Activated CD8-positive, alpha-beta T cell treated with anti-CD3 and anti-CD28 coated beads for 36 hours (primary cell): ENCODE data around the gene STARD7. TPM values are rescaled to one million over a fixed set of nuclear protein-coding genes. Genes with fewer than 3 reads are reported as not detected.

Experiments
- ATAC-seq: fragments of 200-7000 bp; cut with Tn5 transposase; one replicate; pipeline ENCODE4 v1.10.0; 2021; ENCODE audit warnings: mild to moderate bottlenecking, moderate library complexity
- CTCF ChIA-PET: fragments of 350-600 bp; sonication (Branson Sonifier 250); formaldehyde crosslinking; loops from one replicate; lab custom pipeline; 2021; ENCODE audit warnings: antibody characterized with exemption; lab: Charles Lee
- POLR2A ChIA-PET: fragments of 350-600 bp; sonication (Branson Sonifier 250); formaldehyde crosslinking; loops from one replicate; lab custom pipeline; 2021; ENCODE audit warnings: antibody characterized with exemption; lab: Charles Lee
- DNase-seq: peaks from one replicate; pipeline ENCODE4 v3.0.0-alpha.2; 2020
- H3K27ac Mint-ChIP-seq: one replicate; pipeline ENCODE4 v1.8.0; 2021; ENCODE audit warnings: mild to moderate bottlenecking, mixed read lengths
- H3K27me3 Mint-ChIP-seq: one replicate; pipeline ENCODE4 v1.8.0; 2021; ENCODE audit warnings: mixed read lengths
- H3K36me3 Mint-ChIP-seq: one replicate; pipeline ENCODE4 v1.8.0; 2021; ENCODE audit warnings: low read depth, mixed read lengths
- H3K4me1 Mint-ChIP-seq: one replicate; pipeline ENCODE4 v1.8.0; 2021; ENCODE audit warnings: low read depth, mixed read lengths
- H3K4me3 Mint-ChIP-seq: one replicate; pipeline ENCODE4 v1.8.0; 2021; ENCODE audit warnings: mild to moderate bottlenecking, moderate library complexity, mixed read lengths
- H3K9me3 Mint-ChIP-seq: one replicate; pipeline ENCODE4 v1.8.0; 2021; ENCODE audit warnings: mixed read lengths
- intact Hi-C: fragments of 100-400 bp; cut with micrococcal nuclease; formaldehyde crosslinking; loops from one replicate; pipeline ENCODE4 v1.10.0; 2022
- total RNA-seq, 2 experiments: library from RNA; stranded (reverse); gene quantifications; one replicate each; pipeline ENCODE4 v1.2.3, GENCODE V29; 2021
- TF ChIP-seq, protein P1 (sequence below): fragments of 200-600 bp; IDR thresholded peaks from one replicate; pipeline ENCODE4 v1.8.0; 2022; ENCODE audit warnings: antibody characterized with exemption, mild to moderate bottlenecking

Gene STARD7
- total RNA-seq, 2 experiments from 2014 or later, result 145 to 149 TPM

DNA sequence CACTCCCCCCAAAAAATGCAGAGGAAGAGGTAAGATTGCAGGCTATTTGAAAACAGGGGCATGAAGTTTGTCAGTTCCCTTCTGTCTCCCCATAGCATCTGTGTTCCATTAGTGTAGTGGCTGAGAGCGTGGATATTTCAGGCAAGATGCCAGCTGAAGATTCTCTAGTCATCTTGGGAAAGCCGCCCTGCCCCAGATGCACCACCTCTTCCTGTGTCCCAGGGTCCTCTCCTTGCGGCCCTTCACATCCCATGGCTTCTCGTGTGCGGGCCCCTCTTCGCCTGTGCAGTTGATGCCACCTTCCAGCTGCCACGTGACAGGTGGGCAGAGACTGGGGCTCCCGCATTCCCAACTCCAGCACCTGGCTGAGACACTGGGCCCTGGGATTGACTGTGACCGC is 41.0 kb upstream of the STARD7 start:
- TF ChIP-seq, protein P1, sequence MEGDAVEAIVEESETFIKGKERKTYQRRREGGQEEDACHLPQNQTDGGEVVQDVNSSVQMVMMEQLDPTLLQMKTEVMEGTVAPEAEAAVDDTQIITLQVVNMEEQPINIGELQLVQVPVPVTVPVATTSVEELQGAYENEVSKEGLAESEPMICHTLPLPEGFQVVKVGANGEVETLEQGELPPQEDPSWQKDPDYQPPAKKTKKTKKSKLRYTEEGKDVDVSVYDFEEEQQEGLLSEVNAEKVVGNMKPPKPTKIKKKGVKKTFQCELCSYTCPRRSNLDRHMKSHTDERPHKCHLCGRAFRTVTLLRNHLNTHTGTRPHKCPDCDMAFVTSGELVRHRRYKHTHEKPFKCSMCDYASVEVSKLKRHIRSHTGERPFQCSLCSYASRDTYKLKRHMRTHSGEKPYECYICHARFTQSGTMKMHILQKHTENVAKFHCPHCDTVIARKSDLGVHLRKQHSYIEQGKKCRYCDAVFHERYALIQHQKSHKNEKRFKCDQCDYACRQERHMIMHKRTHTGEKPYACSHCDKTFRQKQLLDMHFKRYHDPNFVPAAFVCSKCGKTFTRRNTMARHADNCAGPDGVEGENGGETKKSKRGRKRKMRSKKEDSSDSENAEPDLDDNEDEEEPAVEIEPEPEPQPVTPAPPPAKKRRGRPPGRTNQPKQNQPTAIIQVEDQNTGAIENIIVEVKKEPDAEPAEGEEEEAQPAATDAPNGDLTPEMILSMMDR, result no peak
- POLR2A ChIA-PET, result interaction anchor here (1.7 kb wide), 1 partner anchor 10 kb away, joined by 5 read pairs; no protein-coding TSS in a partner anchor
- H3K27me3 Mint-ChIP-seq, result no peaks in the 10 kb centered on the region
- intact Hi-C loops, result no loop called here
- no peak overlapping the region for H3K27ac Mint-ChIP-seq
- CTCF ChIA-PET, result no interaction called here
- ATAC-seq (no peak), DNase-seq (no peak)
- H3K4me1 Mint-ChIP-seq, result peaks cover 22% of the 10 kb centered on the region
- H3K36me3 Mint-ChIP-seq, result peaks cover 4% of the 10 kb centered on the region
- no peak overlapping the region for H3K4me3 Mint-ChIP-seq
- no peaks in the 10 kb centered on the region for H3K9me3 Mint-ChIP-seq

DNA sequence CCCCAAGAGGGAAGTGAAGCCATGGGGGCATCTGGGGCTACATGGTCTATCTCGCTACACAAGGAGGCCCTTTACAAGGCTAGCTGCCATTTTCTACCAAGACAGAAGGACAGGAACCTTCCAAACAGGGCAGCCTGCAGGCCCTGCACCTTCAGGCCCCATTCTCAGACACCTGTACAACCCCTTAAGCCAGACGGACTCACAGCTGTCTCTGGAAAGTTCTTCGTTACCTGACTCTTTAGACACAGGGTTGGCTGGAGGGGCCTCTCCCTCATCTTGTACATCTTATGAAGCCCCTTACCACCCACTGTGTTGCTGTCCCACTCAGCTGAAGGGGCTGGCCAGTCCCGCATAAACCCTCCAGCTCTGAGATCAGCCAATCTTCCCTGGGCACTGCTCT is 40.0 kb upstream of the STARD7 start:
- no peak overlapping the region for H3K27ac Mint-ChIP-seq
- no peak overlapping the region for H3K4me3 Mint-ChIP-seq
- peaks cover 21% of the 10 kb centered on the region for H3K4me1 Mint-ChIP-seq
- no peaks in the 10 kb centered on the region for H3K27me3 Mint-ChIP-seq
- H3K36me3 Mint-ChIP-seq, result no peaks in the 10 kb centered on the region
- CTCF ChIA-PET, result no interaction called here
- DNase-seq, result no peak
- H3K9me3 Mint-ChIP-seq, result no peaks in the 10 kb centered on the region
- no peak for ATAC-seq
- POLR2A ChIA-PET, result interaction anchor here (1.0 kb wide), 1 partner anchor 10 kb away, joined by 3 read pairs; no protein-coding TSS in a partner anchor
- intact Hi-C loops, result no loop called here
- TF ChIP-seq, protein P1, result no peak

DNA sequence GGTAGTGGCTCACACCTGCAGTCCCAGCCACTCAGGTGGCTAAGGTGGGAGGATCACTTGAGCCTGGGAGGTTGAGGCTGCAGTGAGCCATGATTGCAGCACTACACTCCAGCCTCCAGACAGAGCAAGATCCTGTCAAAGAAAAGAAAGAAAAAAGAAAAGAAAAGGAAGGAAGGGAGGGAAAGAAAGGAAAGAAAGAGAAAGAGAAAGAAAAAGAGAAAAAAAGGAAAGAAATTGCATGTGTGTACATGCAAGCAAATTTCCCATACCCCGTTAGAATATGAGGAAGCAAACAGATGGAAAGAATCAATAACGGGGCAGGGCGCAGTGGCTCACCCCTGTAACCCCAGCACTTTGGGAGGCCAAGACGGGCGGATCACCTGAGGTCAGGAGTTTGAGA is 39.3 kb upstream of the STARD7 start:
- Mint-ChIP-seq H3K36me3 (peaks cover 2% of the 10 kb centered on the region), H3K4me3 (no peak overlapping the region), H3K27me3 (no peaks in the 10 kb centered on the region), H3K9me3 (no peaks in the 10 kb centered on the region), H3K27ac (no peak overlapping the region), H3K4me1 (peaks cover 23% of the 10 kb centered on the region)
- ATAC-seq (no peak), DNase-seq (no peak)
- TF ChIP-seq, protein P1, result no peak
- POLR2A ChIA-PET, result interaction anchor here (1.0 kb wide), 1 partner anchor 9 kb away, joined by 3 read pairs; no protein-coding TSS in a partner anchor
- CTCF ChIA-PET, result no interaction called here
- intact Hi-C loops, result no loop called here

DNA sequence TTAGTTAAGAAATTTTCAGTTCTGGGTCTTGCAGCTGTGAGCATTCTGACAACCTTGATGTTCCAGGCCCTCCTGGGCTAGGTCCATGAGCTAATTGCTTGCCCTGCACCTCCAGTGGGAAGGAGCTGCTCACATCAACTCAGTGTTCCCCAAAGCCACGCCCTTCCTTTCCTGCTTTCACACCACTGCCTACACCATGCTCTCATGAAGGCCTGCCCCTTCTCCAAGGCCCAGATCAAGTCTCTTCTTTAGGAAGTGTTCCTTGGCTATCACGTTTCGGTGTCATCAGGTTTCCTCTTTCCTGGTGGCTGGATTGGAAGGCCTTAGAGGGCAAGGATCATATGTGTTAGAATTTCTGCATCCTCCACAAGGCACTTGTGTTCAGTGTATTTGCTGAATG is 38.4 kb upstream of the STARD7 start:
- Mint-ChIP-seq H3K36me3 (peaks cover 7% of the 10 kb centered on the region), H3K27me3 (no peaks in the 10 kb centered on the region), H3K27ac (peak overlapping the region; percentile 34), H3K4me3 (no peak overlapping the region), H3K9me3 (no peaks in the 10 kb centered on the region), H3K4me1 (peaks cover 32% of the 10 kb centered on the region)
- TF ChIP-seq, protein P1, result no peak
- DNase-seq, result no peak
- ATAC-seq, result no peak
- ChIA-PET POLR2A (interaction anchor here (0.8 kb wide), 1 partner anchor 18 kb away, joined by 3 read pairs; no protein-coding TSS in a partner anchor), CTCF (interaction anchor here (0.9 to 2.2 kb wide), 2 partner anchors 18 to 130 kb away, joined by 3 to 8 read pairs; no protein-coding TSS in a partner anchor)
- intact Hi-C loops, result no loop called here

DNA sequence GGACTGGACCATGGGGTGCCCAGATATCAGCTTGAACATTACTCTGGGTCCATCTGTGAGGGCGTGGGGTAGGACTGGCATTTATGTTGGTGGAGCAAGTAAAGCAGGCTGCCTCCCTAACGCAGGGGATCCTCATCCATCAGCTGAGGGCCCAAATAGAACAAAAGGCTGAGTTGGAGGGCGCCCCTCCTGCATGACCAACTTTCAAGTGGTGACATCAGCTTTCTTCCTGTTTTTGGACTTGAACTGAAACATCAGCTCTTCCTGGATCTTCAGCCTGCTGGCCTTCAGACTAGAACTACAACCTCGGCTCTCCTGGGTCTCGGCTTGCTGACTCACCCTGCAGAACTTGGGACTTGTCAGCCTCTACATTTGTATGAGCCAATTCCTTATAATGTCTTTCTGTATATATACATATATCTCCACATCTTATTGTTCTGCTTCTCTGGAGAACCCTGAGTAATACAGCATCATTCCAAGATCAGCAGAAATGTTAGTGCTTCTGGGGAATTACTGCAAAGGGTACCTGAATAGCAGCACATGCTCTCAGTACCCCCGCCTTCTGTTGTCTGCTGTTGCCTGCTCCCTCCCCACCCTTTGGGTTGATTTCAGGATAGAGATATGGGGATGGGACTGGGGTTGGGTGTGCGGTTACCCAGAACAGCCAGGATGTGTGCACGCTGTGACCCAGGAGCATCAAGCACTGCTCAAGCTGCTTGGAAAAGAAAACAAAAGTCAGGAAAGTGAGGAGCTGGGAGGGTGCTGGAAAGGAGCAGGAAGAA is 37.2 kb upstream of the STARD7 start:
- Mint-ChIP-seq H3K4me3 (no peak overlapping the region), H3K36me3 (peaks cover 7% of the 10 kb centered on the region), H3K4me1 (peaks cover 40% of the 10 kb centered on the region), H3K27ac (peak overlapping the region; percentile 72), H3K27me3 (no peaks in the 10 kb centered on the region), H3K9me3 (no peaks in the 10 kb centered on the region)
- DNase-seq (peak; percentile 26), ATAC-seq (no peak)
- intact Hi-C loops, result no loop called here
- ChIA-PET POLR2A (interaction anchor here (0.9 kb wide), 1 partner anchor 14 kb away, joined by 3 read pairs; no protein-coding TSS in a partner anchor), CTCF (interaction anchor here (0.9 to 2.2 kb wide), 5 partner anchors 12 to 128 kb away, joined by 3 to 8 read pairs (median 4); no protein-coding TSS in a partner anchor)
- TF ChIP-seq, protein P1, result no peak
